HT-29 (cell line): Measurements from ENCODE around the gene FBXO34. TPM values are rescaled to one million over a fixed set of nuclear protein-coding genes. Genes with fewer than 3 reads are reported as not detected.
"Not testable (repeated sequence)": the region's sequence is repeated elsewhere in the genome, so short reads cannot be mapped to it uniquely, and the experiment has no call there.

Experiments used
- DNase-seq: peaks from one replicate; pipeline ENCODE4 v3.0.0-alpha.2; 2015; ENCODE audit warnings: low spot score
- small RNA-seq: library from RNA; depleted of rRNA; stranded (forward); fragments of <200 nt; gene quantifications from one replicate; pipeline ENCODE3, GENCODE V24; 2014
- total RNA-seq: library from RNA; depleted of rRNA; stranded (reverse); fragments of >200 nt; shearing (Covaris generic); gene quantifications from 2 replicates; pipeline ENCODE4 v1.2.3, GENCODE V29; 2014; rRNA removed

Gene FBXO34
- total RNA-seq, 1 experiment from 2014 or later, result 9.9 TPM

- no peak for DNase-seq
Observed at GRCh38 chr14:55382483-55382882, 111.3 kb downstream of the FBXO34 start.

- DNase-seq, result not testable (repeated sequence)
Observed at GRCh38 chr14:55383056-55383466, 111.8 kb downstream of the FBXO34 start.

GRCh38 chr14:55383541-55384140, 112.4 kb downstream of the FBXO34 start:
- no peak for DNase-seq

GRCh38 chr14:55384536-55384935, 113.3 kb downstream of the FBXO34 start:
- no peak for DNase-seq

GRCh38 chr14:55386037-55386808, 115.0 kb downstream of the FBXO34 start:
- no peak for DNase-seq

GRCh38 chr14:55387121-55387520, 115.9 kb downstream of the FBXO34 start:
- DNase-seq, result no peak

GRCh38 chr14:55388160-55388559, 116.9 kb downstream of the FBXO34 start:
- no peak for DNase-seq

- DNase-seq, result no peak
Observed at GRCh38 chr14:55389330-55389729, 118.1 kb downstream of the FBXO34 start.

GRCh38 chr14:55398679-55399078, 127.5 kb downstream of the FBXO34 start:
- no peak for DNase-seq

- DNase-seq, result no peak
Observed at GRCh38 chr14:55399183-55399582, 128.0 kb downstream of the FBXO34 start.

GRCh38 chr14:55399852-55400251, 128.6 kb downstream of the FBXO34 start:
- no peak for DNase-seq

GRCh38 chr14:55401751-55402150, 130.5 kb downstream of the FBXO34 start:
- DNase-seq, result no peak

Small RNA genes within 50 kb of the gene (small RNA-seq; reads per million reads assigned to genes)
- gene AL356801.1, result not detected

Other genes with a start within 250 kb of the FBXO34 start
- gene WDHD1, start 244.3 kb upstream of the FBXO34 start, total RNA-seq, result 4.3 and 5.0 TPM in 2 replicates
- 5.3 and 5.8 TPM in 2 replicates for gene SOCS4, start 244.2 kb upstream of the FBXO34 start, total RNA-seq
- 15.9 and 29.5 TPM in 2 replicates for gene MAPK1IP1L, start 219.8 kb upstream of the FBXO34 start, total RNA-seq
- 165 and 178 TPM in 2 replicates for gene LGALS3, start 142.2 kb upstream of the FBXO34 start, total RNA-seq
- gene DLGAP5, start 79.8 kb upstream of the FBXO34 start, total RNA-seq, result 12.7 and 14.1 TPM in 2 replicates
- 3.1 and 3.5 TPM in 2 replicates for gene ATG14, start 140.4 kb downstream of the FBXO34 start, total RNA-seq
- not detected in 2 replicates for gene TBPL2, start 169.2 kb downstream of the FBXO34 start, total RNA-seq